ENCODE measurements around the gene SLC25A38.

DNA sequence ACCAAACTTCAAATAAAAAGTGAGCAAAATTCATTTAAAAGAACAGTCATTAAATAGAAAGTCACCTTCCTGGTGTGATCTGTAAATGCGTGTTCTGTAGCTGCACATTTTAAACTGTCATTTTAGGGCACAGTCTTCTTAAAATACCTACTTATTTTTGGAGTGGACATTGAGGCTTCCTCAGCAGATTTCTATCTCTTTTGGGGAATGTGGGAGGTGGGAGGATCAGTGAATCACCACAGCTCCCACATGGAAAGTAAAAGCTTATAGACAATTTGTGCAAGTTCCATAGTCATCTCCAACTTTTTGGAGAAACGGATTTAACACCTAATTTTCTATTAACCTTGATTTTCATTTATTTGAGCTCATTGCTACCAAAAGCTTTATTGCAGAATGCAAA, 63.3 kb downstream of the SLC25A38 start:
- no peak for TF ChIP-seq SUZ12 (IDR thresholded peaks at IDR 0.05; ENCODE audit: extremely low read depth, insufficient read depth, insufficient read length)
- TF ChIP-seq YY1 (IDR thresholded peaks at IDR 0.05; ENCODE audit: insufficient read depth, insufficient read length) = no peak
- TF ChIP-seq ZNF274 (IDR thresholded peaks at IDR 0.05; ENCODE audit: low read depth, low read length) = no peak
